ENCODE results near the gene CCDC40.
"Not testable (repeated sequence)": the region's sequence is repeated elsewhere in the genome, so short reads cannot be mapped to it uniquely, and the experiment has no call there.

GRCh38 chr17:80046709-80047108 is 10.3 kb downstream of the CCDC40 start:
- not testable (repeated sequence) for TF ChIP-seq CTCF (conservative IDR thresholded peaks at IDR 0.05; ENCODE audit: low read length); EZH2phosphoT487 (IDR thresholded peaks at IDR 0.05; ENCODE audit: borderline replicate concordance, low read depth, low read length)
